Measurements from ENCODE around the gene PCDHGA1.
"Not testable (repeated sequence)": the region's sequence is repeated elsewhere in the genome, so short reads cannot be mapped to it uniquely, and the experiment has no call there.

Gene PCDHGA1

GRCh38 chr5:141383345-141383744 is 53.0 kb downstream of the PCDHGA1 start:
- Histone ChIP-seq H3K36me3 (ENCODE audit: insufficient read depth) (no peaks in the 10 kb centered on the region), H2AFZ (ENCODE audit: low read depth) (no peak overlapping the region), H3K79me2 (ENCODE audit: insufficient read depth, low read depth) (no peaks in the 10 kb centered on the region), H3K27me3 (ENCODE audit: insufficient read depth, low read depth) (no peaks in the 10 kb centered on the region), H3K4me2 (no peak overlapping the region), H3K4me3 (IDR thresholded peaks at IDR 0.05; ENCODE audit: insufficient read depth, low read depth, low read length) (no peak overlapping the region), H4K20me1 (ENCODE audit: insufficient read depth) (no peaks in the 10 kb centered on the region), H3K27ac (no peak overlapping the region), H3K9ac (no peak overlapping the region), H3K4me1 (ENCODE audit: low read depth, poor library complexity, severe bottlenecking) (no peaks in the 10 kb centered on the region)
- no peak for TF ChIP-seq CTCF (conservative IDR thresholded peaks at IDR 0.05; ENCODE audit: low read depth, low read length)

GRCh38 chr5:141384471-141385267 is 54.4 kb downstream of the PCDHGA1 start:
- H3K36me3 ChIP-seq (ENCODE audit: insufficient read depth), result no peaks in the 10 kb centered on the region
- no peak overlapping the region for H2AFZ ChIP-seq (ENCODE audit: low read depth)
- H3K4me2 ChIP-seq, result no peak overlapping the region
- no peak for TF ChIP-seq CTCF (conservative IDR thresholded peaks at IDR 0.05; ENCODE audit: low read depth, low read length)
- no peak overlapping the region for H3K4me3 ChIP-seq (IDR thresholded peaks at IDR 0.05; ENCODE audit: insufficient read depth, low read depth, low read length)
- H3K9ac ChIP-seq, result no peak overlapping the region
- no peak overlapping the region for H3K27ac ChIP-seq
- H3K4me1 ChIP-seq (ENCODE audit: low read depth, poor library complexity, severe bottlenecking), result no peaks in the 10 kb centered on the region
- H3K79me2 ChIP-seq (ENCODE audit: insufficient read depth, low read depth), result no peaks in the 10 kb centered on the region
- H3K27me3 ChIP-seq (ENCODE audit: insufficient read depth, low read depth), result no peaks in the 10 kb centered on the region
- H4K20me1 ChIP-seq (ENCODE audit: insufficient read depth), result no peaks in the 10 kb centered on the region

- H3K4me1 ChIP-seq (ENCODE audit: low read depth, poor library complexity, severe bottlenecking); H3K9ac ChIP-seq; H4K20me1 ChIP-seq (ENCODE audit: insufficient read depth); H3K27me3 ChIP-seq (ENCODE audit: insufficient read depth, low read depth); H3K36me3 ChIP-seq (ENCODE audit: insufficient read depth); H3K4me3 ChIP-seq (IDR thresholded peaks at IDR 0.05; ENCODE audit: insufficient read depth, low read depth, low read length); H3K79me2 ChIP-seq (ENCODE audit: insufficient read depth, low read depth); H2AFZ ChIP-seq (ENCODE audit: low read depth); H3K4me2 ChIP-seq; H3K27ac ChIP-seq: not testable (repeated sequence)
Measured at GRCh38 chr5:141387557-141388311, 57.4 kb downstream of the PCDHGA1 start, which contains the start of gene PCDHGB4. TSS of gene PCDHGB4 (plus strand) at chr5:141387698. CDS start at chr5:141387885, 187 bp downstream.

- TF ChIP-seq CTCF (conservative IDR thresholded peaks at IDR 0.05; ENCODE audit: low read depth, low read length), result no peak
- no peak overlapping the region for H2AFZ ChIP-seq (ENCODE audit: low read depth)
- no peaks in the 10 kb centered on the region for H3K4me1 ChIP-seq (ENCODE audit: low read depth, poor library complexity, severe bottlenecking)
- H3K4me3 ChIP-seq (IDR thresholded peaks at IDR 0.05; ENCODE audit: insufficient read depth, low read depth, low read length), result no peak overlapping the region
- H3K36me3 ChIP-seq (ENCODE audit: insufficient read depth), result no peaks in the 10 kb centered on the region
- no peak overlapping the region for H3K4me2 ChIP-seq
- no peak overlapping the region for H3K9ac ChIP-seq
- H3K27me3 ChIP-seq (ENCODE audit: insufficient read depth, low read depth), result no peaks in the 10 kb centered on the region
- no peak overlapping the region for H3K27ac ChIP-seq
- H4K20me1 ChIP-seq (ENCODE audit: insufficient read depth), result no peaks in the 10 kb centered on the region
- no peaks in the 10 kb centered on the region for H3K79me2 ChIP-seq (ENCODE audit: insufficient read depth, low read depth)
Measured at GRCh38 chr5:141388661-141389060, 58.3 kb downstream of the PCDHGA1 start.

Measured in KMS-11 (cell line).